HEK293 (cell line): ENCODE measurements around the gene PKP2.

Experiments used
- CTCF ChIA-PET: fragments of 350-600 bp; formaldehyde crosslinking; extraction: SDS; loops from one replicate; lab custom pipeline; 2021; ENCODE audit warnings: antibody characterized with exemption; lab: Yijun Ruan, JAX
- POLR2A ChIA-PET: fragments of 300-600 bp; formaldehyde crosslinking; extraction: SDS; loops from one replicate; lab custom pipeline; 2020; ENCODE audit warnings: antibody characterized with exemption, inconsistent platforms; lab: Yijun Ruan, JAX
- H3K27ac ChIP-seq: fragments of 200-500 bp; sonication (Bioruptor generic); 2 replicates; pipeline ENCODE4 v1.5.1; 2014; ENCODE audit warnings: low read depth, low read length, control low read depth, inconsistent platforms; ENCODE audit errors: extremely low read depth
- H3K36me3 ChIP-seq, 2 experiments: fragments of 200-500 bp in 1 of 2; sonication (Bioruptor generic) in 1 of 2; 1 replicate in 1 of 2; 2 replicates in 1 of 2; pipeline ENCODE4 v1.5.1; 2014 to 2017; ENCODE audit warnings: inconsistent platforms in 2 of 2, low read length in 2 of 2; ENCODE audit not compliant: control insufficient read depth in 2 of 2, insufficient read depth in 1 of 2
- H3K4me1 ChIP-seq: fragments of 200-500 bp; sonication (Bioruptor generic); 2 replicates; pipeline ENCODE4 v1.5.1; 2014; ENCODE audit warnings: mild to moderate bottlenecking, low read length, inconsistent platforms; ENCODE audit not compliant: control insufficient read depth, insufficient read depth
- H3K4me3 ChIP-seq: 2 replicates; pipeline ENCODE4 v1.5.1; 2011; ENCODE audit warnings: low read depth, mild to moderate bottlenecking, control low read depth, low read length, moderate library complexity
- H3K9me3 ChIP-seq: fragments of 200-500 bp; sonication (Bioruptor generic); 2 replicates; pipeline ENCODE4 v1.5.1; 2014; ENCODE audit warnings: low read depth, low read length, inconsistent platforms; ENCODE audit not compliant: control insufficient read depth, insufficient read depth
- BCL11A ChIP-seq: fragments of 450-650 bp; formaldehyde crosslinking; IDR thresholded peaks from 2 replicates; pipeline ENCODE4 v1.5.1; 2016; ENCODE audit warnings: low read depth, missing biosample characterization, missing genetic modification characterization
- EGR2 ChIP-seq: fragments of 450-650 bp; formaldehyde crosslinking; IDR thresholded peaks from 2 replicates; pipeline ENCODE4 v1.5.1; 2016; ENCODE audit warnings: low read depth, missing biosample characterization, missing genetic modification characterization
- GFI1B ChIP-seq: fragments of 450-650 bp; formaldehyde crosslinking; IDR thresholded peaks from 2 replicates; pipeline ENCODE4 v1.5.1; 2016; ENCODE audit warnings: missing biosample characterization, missing genetic modification characterization
- GLIS2 ChIP-seq: fragments of 450-650 bp; formaldehyde crosslinking; IDR thresholded peaks from 2 replicates; pipeline ENCODE4 v1.5.1; 2016; ENCODE audit warnings: missing biosample characterization, missing genetic modification characterization
- ZFP3 ChIP-seq: fragments of 450-650 bp; formaldehyde crosslinking; IDR thresholded peaks from 2 replicates; pipeline ENCODE4 v1.5.1; 2016; ENCODE audit warnings: low read depth, missing biosample characterization, missing genetic modification characterization
- ZFP41 ChIP-seq: fragments of 450-650 bp; formaldehyde crosslinking; IDR thresholded peaks from 2 replicates; pipeline ENCODE4 v1.5.1; 2016; ENCODE audit warnings: missing biosample characterization, missing genetic modification characterization, borderline replicate concordance
- ZIC2 ChIP-seq: fragments of 450-650 bp; formaldehyde crosslinking; IDR thresholded peaks from 2 replicates; pipeline ENCODE4 v1.5.1; 2016; ENCODE audit warnings: missing biosample characterization, missing genetic modification characterization
- ZNF354C ChIP-seq: fragments of 450-650 bp; formaldehyde crosslinking; IDR thresholded peaks from 2 replicates; pipeline ENCODE4 v1.5.1; 2016; ENCODE audit warnings: missing biosample characterization, missing genetic modification characterization, low read depth, borderline replicate concordance
- ZNF518A ChIP-seq: fragments of 450-650 bp; formaldehyde crosslinking; conservative IDR thresholded peaks from 2 replicates; pipeline ENCODE4 v1.5.1; 2016; ENCODE audit warnings: low read depth, missing biosample characterization, missing genetic modification characterization
- ZNF521 ChIP-seq: fragments of 450-650 bp; formaldehyde crosslinking; IDR thresholded peaks from 2 replicates; pipeline ENCODE4 v1.5.1; 2017; ENCODE audit warnings: missing biosample characterization, mild to moderate bottlenecking, missing genetic modification characterization
- ZNF549 ChIP-seq: fragments of 450-650 bp; IDR thresholded peaks from 2 replicates; pipeline ENCODE4 v1.5.1; 2018; ENCODE audit warnings: missing biosample characterization, missing genetic modification characterization, mild to moderate bottlenecking, inconsistent platforms, moderate library complexity
- ZNF555 ChIP-seq: fragments of 450-650 bp; formaldehyde crosslinking; conservative IDR thresholded peaks from 2 replicates; pipeline ENCODE4 v1.5.1; 2017; ENCODE audit warnings: missing biosample characterization, mild to moderate bottlenecking, missing genetic modification characterization, inconsistent platforms
- ZNF580 ChIP-seq: fragments of 450-650 bp; formaldehyde crosslinking; IDR thresholded peaks from 2 replicates; pipeline ENCODE4 v1.5.1; 2016; ENCODE audit warnings: missing biosample characterization, missing genetic modification characterization
- ZNF677 ChIP-seq: fragments of 450-650 bp; IDR thresholded peaks from 2 replicates; pipeline ENCODE4 v1.5.0; 2018; ENCODE audit warnings: missing biosample characterization, mild to moderate bottlenecking, missing genetic modification characterization, moderate library complexity
- ZNF747 ChIP-seq: fragments of 450-650 bp; formaldehyde crosslinking; IDR thresholded peaks from 2 replicates; pipeline ENCODE4 v1.5.1; 2016; ENCODE audit warnings: missing biosample characterization, missing genetic modification characterization
- ZNF785 ChIP-seq: fragments of 450-650 bp; formaldehyde crosslinking; IDR thresholded peaks from 2 replicates; pipeline ENCODE4 v1.5.1; 2016; ENCODE audit warnings: missing biosample characterization, missing genetic modification characterization
- ZNF792 ChIP-seq: fragments of 450-650 bp; formaldehyde crosslinking; IDR thresholded peaks from 2 replicates; pipeline ENCODE4 v1.5.1; 2016; ENCODE audit warnings: missing biosample characterization, missing genetic modification characterization
- TF ChIP-seq, protein P1 (sequence below): fragments of 450-650 bp; formaldehyde crosslinking; IDR thresholded peaks from 2 replicates; pipeline ENCODE4 v1.5.1; 2016; ENCODE audit warnings: missing biosample characterization, missing genetic modification characterization
- TF ChIP-seq, protein P2 (sequence below): fragments of 450-650 bp; formaldehyde crosslinking; IDR thresholded peaks from 2 replicates; pipeline ENCODE4 v1.5.0; 2017; ENCODE audit warnings: missing biosample characterization, missing genetic modification characterization, borderline replicate concordance
- TF ChIP-seq, protein P3 (sequence below): fragments of 450-650 bp; formaldehyde crosslinking; IDR thresholded peaks from 2 replicates; pipeline ENCODE4 v1.5.1; 2017; ENCODE audit warnings: missing biosample characterization, missing genetic modification characterization

Gene PKP2

GRCh38 chr12:32889011-32889760, 7.4 kb downstream of the PKP2 start:
- Histone ChIP-seq H3K9me3 (no peaks in the 10 kb centered on the region), H3K4me1 (peaks cover 16% of the 10 kb centered on the region), H3K4me3 (no peak overlapping the region), H3K27ac (no peak overlapping the region), H3K36me3 (no peaks in the 10 kb centered on the region; a peak in 1 of 3 replicates)
- TF ChIP-seq EGR2 (tag by site-specific recombination) = no peak
- TF ChIP-seq ZNF677 (tag by site-specific recombination) = no peak
- no peak for TF ChIP-seq BCL11A
- no peak for TF ChIP-seq ZNF785
- no peak for TF ChIP-seq GFI1B
- no peak for TF ChIP-seq ZNF521 (tag by site-specific recombination)
- no peak for TF ChIP-seq ZIC2
- TF ChIP-seq ZNF792 (tag by site-specific recombination) = no peak
- no peak for TF ChIP-seq GLIS2 (tag by site-specific recombination)
- CTCF ChIA-PET = no interaction called here
- POLR2A ChIA-PET = interaction anchor here (1.0 kb wide), 1 partner anchor 134 kb away, joined by 6 read pairs; no protein-coding TSS in a partner anchor

DNA sequence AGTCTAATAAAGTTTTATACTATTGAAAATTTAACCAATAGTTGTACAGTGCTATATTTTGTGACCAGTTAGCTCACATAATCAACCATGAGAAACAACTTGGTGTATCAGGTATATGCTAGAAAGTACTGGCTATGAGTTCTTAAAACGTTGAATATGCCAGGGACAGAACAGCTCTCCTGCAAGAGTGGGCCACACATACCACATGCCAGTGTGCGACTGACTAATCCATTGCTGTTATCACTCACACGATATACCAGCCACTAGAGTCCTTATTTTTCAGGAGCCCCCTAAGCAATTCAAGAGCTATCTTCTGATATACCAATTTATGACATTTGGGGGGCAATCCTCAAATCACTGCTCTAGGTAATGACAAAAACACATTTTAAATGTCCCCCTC, 9.5 kb downstream of the PKP2 start:
- no peak overlapping the region for H3K27ac ChIP-seq
- TF ChIP-seq, protein P1, sequence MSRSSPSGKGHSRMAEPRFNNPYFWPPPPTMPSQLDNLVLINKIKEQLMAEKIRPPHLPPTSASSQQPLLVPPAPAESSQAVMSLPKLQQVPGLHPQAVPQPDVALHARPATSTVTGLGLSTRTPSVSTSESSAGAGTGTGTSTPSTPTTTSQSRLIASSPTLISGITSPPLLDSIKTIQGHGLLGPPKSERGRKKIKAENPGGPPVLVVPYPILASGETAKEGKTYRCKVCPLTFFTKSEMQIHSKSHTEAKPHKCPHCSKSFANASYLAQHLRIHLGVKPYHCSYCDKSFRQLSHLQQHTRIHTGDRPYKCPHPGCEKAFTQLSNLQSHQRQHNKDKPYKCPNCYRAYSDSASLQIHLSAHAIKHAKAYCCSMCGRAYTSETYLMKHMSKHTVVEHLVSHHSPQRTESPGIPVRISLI (tag by site-specific recombination) = no peak
- TF ChIP-seq ZFP3 (tag by site-specific recombination) = no peak
- no peak for TF ChIP-seq ZNF354C (tag by site-specific recombination)
- no peak for TF ChIP-seq ZNF580 (tag by site-specific recombination)
- TF ChIP-seq ZNF555 (tag by site-specific recombination) = no peak
- no peak for TF ChIP-seq BCL11A
- TF ChIP-seq ZNF518A (tag by site-specific recombination) = no peak
- TF ChIP-seq, protein P2, sequence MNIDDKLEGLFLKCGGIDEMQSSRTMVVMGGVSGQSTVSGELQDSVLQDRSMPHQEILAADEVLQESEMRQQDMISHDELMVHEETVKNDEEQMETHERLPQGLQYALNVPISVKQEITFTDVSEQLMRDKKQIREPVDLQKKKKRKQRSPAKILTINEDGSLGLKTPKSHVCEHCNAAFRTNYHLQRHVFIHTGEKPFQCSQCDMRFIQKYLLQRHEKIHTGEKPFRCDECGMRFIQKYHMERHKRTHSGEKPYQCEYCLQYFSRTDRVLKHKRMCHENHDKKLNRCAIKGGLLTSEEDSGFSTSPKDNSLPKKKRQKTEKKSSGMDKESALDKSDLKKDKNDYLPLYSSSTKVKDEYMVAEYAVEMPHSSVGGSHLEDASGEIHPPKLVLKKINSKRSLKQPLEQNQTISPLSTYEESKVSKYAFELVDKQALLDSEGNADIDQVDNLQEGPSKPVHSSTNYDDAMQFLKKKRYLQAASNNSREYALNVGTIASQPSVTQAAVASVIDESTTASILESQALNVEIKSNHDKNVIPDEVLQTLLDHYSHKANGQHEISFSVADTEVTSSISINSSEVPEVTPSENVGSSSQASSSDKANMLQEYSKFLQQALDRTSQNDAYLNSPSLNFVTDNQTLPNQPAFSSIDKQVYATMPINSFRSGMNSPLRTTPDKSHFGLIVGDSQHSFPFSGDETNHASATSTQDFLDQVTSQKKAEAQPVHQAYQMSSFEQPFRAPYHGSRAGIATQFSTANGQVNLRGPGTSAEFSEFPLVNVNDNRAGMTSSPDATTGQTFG = no peak
- TF ChIP-seq, protein P3, sequence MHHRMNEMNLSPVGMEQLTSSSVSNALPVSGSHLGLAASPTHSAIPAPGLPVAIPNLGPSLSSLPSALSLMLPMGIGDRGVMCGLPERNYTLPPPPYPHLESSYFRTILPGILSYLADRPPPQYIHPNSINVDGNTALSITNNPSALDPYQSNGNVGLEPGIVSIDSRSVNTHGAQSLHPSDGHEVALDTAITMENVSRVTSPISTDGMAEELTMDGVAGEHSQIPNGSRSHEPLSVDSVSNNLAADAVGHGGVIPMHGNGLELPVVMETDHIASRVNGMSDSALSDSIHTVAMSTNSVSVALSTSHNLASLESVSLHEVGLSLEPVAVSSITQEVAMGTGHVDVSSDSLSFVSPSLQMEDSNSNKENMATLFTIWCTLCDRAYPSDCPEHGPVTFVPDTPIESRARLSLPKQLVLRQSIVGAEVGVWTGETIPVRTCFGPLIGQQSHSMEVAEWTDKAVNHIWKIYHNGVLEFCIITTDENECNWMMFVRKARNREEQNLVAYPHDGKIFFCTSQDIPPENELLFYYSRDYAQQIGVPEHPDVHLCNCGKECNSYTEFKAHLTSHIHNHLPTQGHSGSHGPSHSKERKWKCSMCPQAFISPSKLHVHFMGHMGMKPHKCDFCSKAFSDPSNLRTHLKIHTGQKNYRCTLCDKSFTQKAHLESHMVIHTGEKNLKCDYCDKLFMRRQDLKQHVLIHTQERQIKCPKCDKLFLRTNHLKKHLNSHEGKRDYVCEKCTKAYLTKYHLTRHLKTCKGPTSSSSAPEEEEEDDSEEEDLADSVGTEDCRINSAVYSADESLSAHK (tag by site-specific recombination) = no peak
- TF ChIP-seq ZFP41 (tag by site-specific recombination) = no peak
- TF ChIP-seq ZNF549 (tag by site-specific recombination) = no peak
- TF ChIP-seq ZNF747 (tag by site-specific recombination) = no peak
- TF ChIP-seq, all 188 proteins: peak for 0
- ChIA-PET CTCF (interaction anchor here (0.5 to 1.6 kb wide), 3 partner anchors 10 to 132 kb away, joined by 4 to 7 read pairs (median 4); partner anchors contain the start of gene YARS2), POLR2A (no interaction called here)
- Histone ChIP-seq H3K4me1 (peaks cover 8% of the 10 kb centered on the region), H3K9me3 (no peaks in the 10 kb centered on the region), H3K4me3 (no peak overlapping the region), H3K36me3 (no peaks in the 10 kb centered on the region; a peak in 1 of 3 replicates)
